ENCODE data around the gene WDCP. TPM values are rescaled to one million over a fixed set of nuclear protein-coding genes. Genes with fewer than 3 reads are reported as not detected.
A peak's percentile ranks its signal among the peaks of the same experiment; 100 is the strongest.
"Not testable (repeated sequence)": the region's sequence is repeated elsewhere in the genome, so short reads cannot be mapped to it uniquely, and the experiment has no call there.

The WDCP gene
- total and polyA plus RNA-seq, 9 donors = 3.8 to 16.0 (median 11.5) TPM

DNA sequence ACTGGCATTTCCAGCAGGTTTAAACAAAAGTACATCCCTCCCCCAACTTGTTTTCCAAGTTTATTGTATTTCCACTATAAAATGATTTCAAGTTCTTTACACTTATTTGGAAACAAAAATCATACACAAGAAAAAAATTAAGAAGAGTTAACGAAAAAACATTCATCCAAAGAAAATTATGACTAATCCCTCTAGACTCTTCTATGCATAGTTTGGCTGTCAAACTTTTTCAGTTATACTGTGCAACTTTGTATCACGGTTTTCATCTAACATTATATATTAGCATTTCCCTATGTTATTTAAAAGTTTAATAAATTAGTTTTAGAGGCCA is 627 bp downstream of the WDCP start:
- Histone ChIP-seq H3K4me3 (peak overlapping the region; percentile 79), H3K36me3 (no peaks in the 10 kb centered on the region), H3K4me1 (ENCODE audit: insufficient read depth) (peaks cover 4% of the 10 kb centered on the region), H3K9me3 (no peaks in the 10 kb centered on the region), H3K27me3 (no peaks in the 10 kb centered on the region), H3K27ac (no peak overlapping the region)
- DNase-seq = no peak
- TF ChIP-seq, protein P1, sequence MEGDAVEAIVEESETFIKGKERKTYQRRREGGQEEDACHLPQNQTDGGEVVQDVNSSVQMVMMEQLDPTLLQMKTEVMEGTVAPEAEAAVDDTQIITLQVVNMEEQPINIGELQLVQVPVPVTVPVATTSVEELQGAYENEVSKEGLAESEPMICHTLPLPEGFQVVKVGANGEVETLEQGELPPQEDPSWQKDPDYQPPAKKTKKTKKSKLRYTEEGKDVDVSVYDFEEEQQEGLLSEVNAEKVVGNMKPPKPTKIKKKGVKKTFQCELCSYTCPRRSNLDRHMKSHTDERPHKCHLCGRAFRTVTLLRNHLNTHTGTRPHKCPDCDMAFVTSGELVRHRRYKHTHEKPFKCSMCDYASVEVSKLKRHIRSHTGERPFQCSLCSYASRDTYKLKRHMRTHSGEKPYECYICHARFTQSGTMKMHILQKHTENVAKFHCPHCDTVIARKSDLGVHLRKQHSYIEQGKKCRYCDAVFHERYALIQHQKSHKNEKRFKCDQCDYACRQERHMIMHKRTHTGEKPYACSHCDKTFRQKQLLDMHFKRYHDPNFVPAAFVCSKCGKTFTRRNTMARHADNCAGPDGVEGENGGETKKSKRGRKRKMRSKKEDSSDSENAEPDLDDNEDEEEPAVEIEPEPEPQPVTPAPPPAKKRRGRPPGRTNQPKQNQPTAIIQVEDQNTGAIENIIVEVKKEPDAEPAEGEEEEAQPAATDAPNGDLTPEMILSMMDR (IDR thresholded peaks at IDR 0.05) = no peak
- TF ChIP-seq POLR2A (IDR thresholded peaks at IDR 0.05) (no peak), EP300 (IDR thresholded peaks at IDR 0.05) (no peak)
- intact Hi-C loops (cut with DNase I) = no loop called here
- 1 to 3% (median 2%) methylated on average over 2 of the region's 2 CpGs for WGBS, 3 donors

DNA sequence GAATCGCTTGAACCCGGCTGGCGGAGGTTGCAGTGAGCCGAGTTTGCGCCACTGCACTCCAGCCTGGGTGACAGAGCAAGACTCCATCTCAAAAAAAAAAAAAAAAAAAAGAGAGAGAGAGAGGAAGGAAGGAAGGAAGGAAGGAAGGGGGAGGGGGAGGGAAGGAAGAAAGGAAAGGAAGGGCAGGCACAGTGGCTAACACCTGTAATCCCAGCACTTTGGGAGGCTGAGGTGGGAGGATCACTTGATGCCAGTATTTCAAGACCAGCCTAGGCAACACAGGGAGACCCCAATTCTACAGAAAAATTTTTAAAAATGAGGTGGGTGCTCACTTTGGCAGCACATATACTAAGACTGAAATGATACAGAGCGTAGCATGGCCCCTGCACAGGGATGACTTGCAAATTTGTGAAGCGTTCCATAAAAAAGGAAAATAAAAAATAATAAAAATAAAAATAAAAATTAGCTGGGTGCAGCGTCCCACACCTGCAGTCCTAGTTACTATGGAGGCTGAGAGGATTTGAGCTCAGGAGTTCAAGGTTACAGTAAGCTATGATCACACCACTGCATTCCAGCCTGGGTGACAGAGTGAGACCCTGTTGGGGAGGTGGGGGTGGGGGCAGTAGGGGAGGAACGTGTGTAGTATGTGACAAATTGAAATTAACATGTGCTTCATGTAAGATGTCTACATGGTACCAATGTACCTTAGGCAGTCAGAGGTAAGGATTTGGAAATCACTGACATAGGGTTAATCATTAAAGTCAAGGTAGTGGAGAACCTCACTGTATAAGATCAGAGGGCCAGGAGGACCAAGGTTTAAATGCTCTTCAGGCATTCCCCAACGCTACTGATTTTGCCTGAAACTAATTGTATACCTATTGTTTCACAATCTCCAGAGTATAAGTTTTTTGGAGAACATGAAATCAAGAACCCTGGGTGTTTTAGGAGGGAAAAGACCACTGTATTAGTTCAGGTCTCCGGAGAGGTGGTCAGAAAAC is 1.4 kb downstream of the WDCP start:
- Histone ChIP-seq H3K4me1 (ENCODE audit: insufficient read depth) (peaks cover 4% of the 10 kb centered on the region), H3K36me3 (no peaks in the 10 kb centered on the region), H3K27me3 (no peaks in the 10 kb centered on the region), H3K4me3 (no peak overlapping the region), H3K27ac (no peak overlapping the region), H3K9me3 (no peaks in the 10 kb centered on the region)
- intact Hi-C loops (cut with DNase I) = no loop called here
- TF ChIP-seq POLR2A (IDR thresholded peaks at IDR 0.05) = no peak
- TF ChIP-seq EP300 (IDR thresholded peaks at IDR 0.05) = no peak
- TF ChIP-seq, protein P1 (IDR thresholded peaks at IDR 0.05) = no peak
- no peak for DNase-seq
- WGBS, 3 donors = 70 to 77% (median 71%) methylated on average over 11 of the region's 11 CpGs

DNA sequence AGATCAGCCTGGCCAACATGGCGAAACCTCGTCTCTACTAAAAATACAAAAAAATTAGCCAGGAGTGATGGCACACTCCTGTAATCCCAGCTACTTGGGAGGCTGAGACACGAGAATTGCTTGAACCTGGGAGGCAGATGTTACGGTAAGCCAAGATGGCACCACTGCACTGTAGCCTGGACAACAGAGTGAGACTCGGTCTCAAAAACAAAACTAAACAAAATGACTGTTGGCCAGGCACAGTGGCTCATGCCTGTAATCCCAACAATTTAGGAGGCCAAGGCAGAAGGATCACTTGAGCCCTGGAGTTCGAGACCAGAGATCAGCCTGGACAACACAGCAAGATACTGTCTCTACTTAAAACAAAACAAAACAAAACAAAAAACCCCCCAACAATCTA is 4.1 kb downstream of the WDCP start:
- H3K4me1 ChIP-seq (ENCODE audit: insufficient read depth); H3K4me3 ChIP-seq; H3K36me3 ChIP-seq; H3K9me3 ChIP-seq; H3K27ac ChIP-seq; H3K27me3 ChIP-seq; intact Hi-C loops (cut with DNase I); DNase-seq: not testable (repeated sequence)
- WGBS, 3 donors = 92 to 97% (median 95%) methylated on average over 6 of the region's 6 CpGs

DNA sequence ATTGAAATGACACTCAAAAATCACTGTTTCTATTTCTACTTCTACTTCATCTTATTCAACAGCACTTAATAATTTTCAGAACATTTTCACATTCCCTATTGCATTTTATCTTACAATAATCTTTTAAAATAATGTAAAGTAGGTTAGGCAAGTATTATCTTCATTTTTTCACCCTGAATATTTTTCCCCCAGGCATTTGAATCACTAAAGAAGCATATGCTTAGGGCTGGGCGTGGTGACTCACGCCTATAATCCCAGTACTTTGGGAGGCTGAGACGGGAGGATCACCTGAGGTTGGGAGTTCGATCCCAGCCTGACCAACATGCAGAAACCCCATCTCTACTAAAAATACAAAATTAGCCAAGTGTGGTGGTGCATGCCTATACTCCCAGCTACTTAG is 6.7 kb downstream of the WDCP start:
- 86 to 97% (median 94%) methylated on average over 4 of the region's 4 CpGs for WGBS, 3 donors
- TF ChIP-seq, protein P1 (IDR thresholded peaks at IDR 0.05) = no peak
- TF ChIP-seq POLR2A (IDR thresholded peaks at IDR 0.05) (no peak), EP300 (IDR thresholded peaks at IDR 0.05) (no peak)
- DNase-seq = no peak
- H3K36me3 ChIP-seq = no peaks in the 10 kb centered on the region
- no peak overlapping the region for H3K27ac ChIP-seq
- H3K4me1 ChIP-seq (ENCODE audit: insufficient read depth) = no peaks in the 10 kb centered on the region
- H3K27me3 ChIP-seq = no peaks in the 10 kb centered on the region
- no peak overlapping the region for H3K4me3 ChIP-seq
- intact Hi-C loops (cut with DNase I) = no loop called here
- H3K9me3 ChIP-seq = no peaks in the 10 kb centered on the region
